Epithelial cell of proximal tubule (primary cell): ENCODE measurements around the gene GRK4. TPM values are rescaled to one million over a fixed set of nuclear protein-coding genes. Genes with fewer than 3 reads are reported as not detected.

Experiments
- DNase-seq: peaks from one replicate; pipeline ENCODE4 v3.0.0-alpha.2; 2011; ENCODE audit warnings: low read depth
- H3K4me3 ChIP-seq: 2 replicates; pipeline ENCODE4 v1.5.1; 2011; ENCODE audit warnings: low read depth, mild to moderate bottlenecking, low read length
- CTCF ChIP-seq: conservative IDR thresholded peaks from 2 replicates; pipeline ENCODE4 v1.5.1; 2012; ENCODE audit warnings: low read depth, mild to moderate bottlenecking, low read length
- total RNA-seq: library from RNA; depleted of rRNA; stranded (reverse); fragments of >200 nt; gene quantifications from 2 replicates; pipeline ENCODE4 v1.2.3, GENCODE V29; 2015

The GRK4 gene
- total RNA-seq, 1 donor from 2014 or later: 1.3 TPM

- no peak for DNase-seq
- no peak for TF ChIP-seq CTCF
- H3K4me3 ChIP-seq: no peak overlapping the region
These were observed 39.6 kb upstream of the GRK4 start for GRCh38 chr4:2923668-2924173.

- DNase-seq: no peak
- no peak for TF ChIP-seq CTCF
These were observed 39.1 kb upstream of the GRK4 start for GRCh38 chr4:2924286-2924685.

GRCh38 chr4:2924765-2925301, 38.5 kb upstream of the GRK4 start:
- H3K4me3 ChIP-seq: no peak overlapping the region
- no peak for DNase-seq
- no peak for TF ChIP-seq CTCF

More at GRCh38 chr4:2924286-2924685, 39.1 kb upstream of the GRK4 start:
- no peak overlapping the region for H3K4me3 ChIP-seq

- no peak for TF ChIP-seq CTCF
- DNase-seq: no peak
These were observed 37.9 kb upstream of the GRK4 start for GRCh38 chr4:2925496-2925895.

GRCh38 chr4:2925931-2926860, 37.2 kb upstream of the GRK4 start:
- no peak for DNase-seq
- TF ChIP-seq CTCF: no peak
- H3K4me3 ChIP-seq: no peak overlapping the region

More at GRCh38 chr4:2925496-2925895, 37.9 kb upstream of the GRK4 start:
- no peak overlapping the region for H3K4me3 ChIP-seq

GRCh38 chr4:2927016-2927695, 36.2 kb upstream of the GRK4 start:
- TF ChIP-seq CTCF: no peak
- H3K4me3 ChIP-seq: no peak overlapping the region
- DNase-seq: no peak
